NCI-H146 treated with DMSO at 0.1 percent for 48 hours (cell line): ENCODE measurements around the gene OSGIN1.
A peak's percentile ranks its signal among the peaks of the same experiment; 100 is the strongest.

Experiments
- DNase-seq: peaks from one replicate; lab custom pipeline; 2025; ENCODE audit not compliant: unreplicated experiment; lab: John Stamatoyannopoulos, UW

The OSGIN1 gene

DNA sequence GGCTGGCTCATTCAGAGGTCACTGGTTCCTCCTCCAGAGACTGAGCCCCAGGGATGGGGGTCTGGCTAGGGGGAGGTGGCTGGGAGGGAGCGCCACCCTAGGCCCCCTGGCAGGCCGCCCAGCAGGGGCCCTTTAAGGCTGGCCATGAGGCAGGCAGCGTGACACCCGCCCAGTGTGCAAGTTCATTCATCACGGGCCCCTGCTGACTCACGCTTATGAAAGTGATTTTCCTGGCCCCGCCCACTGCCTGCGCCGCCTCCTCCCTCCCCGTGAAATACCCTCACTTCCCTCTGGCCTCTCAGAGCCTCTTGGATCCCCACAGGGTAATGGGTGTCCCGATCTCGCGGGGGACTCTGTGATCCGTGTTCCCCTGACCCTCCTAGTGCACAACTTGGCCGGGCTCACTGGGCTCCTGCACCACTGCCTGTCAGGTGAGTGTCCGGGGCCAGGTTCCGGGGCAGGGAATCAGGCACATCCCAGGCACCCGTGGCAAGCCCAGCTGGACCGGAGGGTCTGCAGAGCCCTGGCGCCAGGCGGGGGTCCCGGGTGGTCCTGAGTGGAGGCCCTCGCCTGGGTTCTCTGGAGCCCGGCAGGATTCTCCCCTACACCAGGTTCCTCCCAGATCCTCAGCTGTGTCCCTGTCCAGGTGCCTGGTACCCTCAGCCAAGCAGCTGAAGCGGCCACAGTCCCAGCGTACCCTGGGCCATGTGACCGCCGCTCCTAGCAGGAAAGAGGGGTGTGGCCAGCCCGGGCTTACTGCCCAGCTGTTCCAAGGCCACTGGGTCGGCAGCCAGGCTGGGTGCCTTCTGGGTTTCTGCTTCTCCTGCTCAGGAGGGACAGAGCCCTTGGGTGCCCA is at the start of gene OSGIN1:
OSGIN1 (plus strand) TSS at position 301 of the 856 bp plus-strand sequence. CDS start 4,432 bp downstream, outside the sequence.
- peak; percentile 32 for DNase-seq

DNA sequence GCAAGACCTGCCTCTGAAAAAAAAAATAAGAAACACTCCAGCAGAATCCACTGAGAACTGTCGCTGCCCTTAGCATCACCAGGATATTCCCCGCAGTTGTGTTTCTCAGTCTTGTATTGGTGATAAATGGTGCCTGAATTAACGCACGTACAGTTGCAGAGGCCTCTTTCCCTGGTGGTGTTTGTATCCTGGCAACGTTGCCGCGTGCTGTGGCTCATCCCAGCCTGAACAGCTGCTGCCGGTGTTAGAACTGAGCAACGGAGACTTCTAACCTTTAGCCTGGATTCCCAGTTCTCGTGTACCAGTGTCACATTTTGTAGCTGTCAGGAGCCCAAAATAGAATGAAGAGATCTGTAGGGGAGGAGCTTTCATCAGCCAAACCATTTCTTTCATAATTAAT is 49.3 kb upstream of the OSGIN1 start:
- no peak for DNase-seq

DNA sequence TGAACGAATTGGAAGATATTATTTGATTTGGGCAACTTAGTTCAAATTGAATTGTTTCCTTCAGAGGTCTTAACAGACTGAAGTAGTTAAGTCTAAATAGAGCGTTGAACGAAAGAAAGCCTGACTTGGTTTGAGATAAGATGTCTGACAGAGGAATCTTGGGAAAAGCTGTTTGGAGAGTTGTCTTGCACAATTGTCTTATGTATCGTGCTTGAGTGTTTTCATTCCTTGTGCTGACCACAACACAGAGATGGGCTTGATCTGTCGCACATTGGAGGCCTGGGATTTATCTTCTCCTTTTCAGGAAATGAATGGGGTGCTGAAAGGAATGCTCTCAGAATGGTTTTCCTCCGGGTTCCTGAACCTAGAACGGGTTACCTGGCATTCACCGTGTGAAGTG is 46.4 kb upstream of the OSGIN1 start:
- no peak for DNase-seq

- no peak for DNase-seq
Observed at GRCh38 chr16:83907111-83907510, 45.9 kb upstream of the OSGIN1 start.

- DNase-seq = no peak
Observed at GRCh38 chr16:83907631-83908250, 45.3 kb upstream of the OSGIN1 start.

- DNase-seq = no peak
Observed at GRCh38 chr16:83908798-83909197, 44.2 kb upstream of the OSGIN1 start.

- DNase-seq = no peak
Observed at GRCh38 chr16:83911290-83911689, 41.8 kb upstream of the OSGIN1 start.

DNA sequence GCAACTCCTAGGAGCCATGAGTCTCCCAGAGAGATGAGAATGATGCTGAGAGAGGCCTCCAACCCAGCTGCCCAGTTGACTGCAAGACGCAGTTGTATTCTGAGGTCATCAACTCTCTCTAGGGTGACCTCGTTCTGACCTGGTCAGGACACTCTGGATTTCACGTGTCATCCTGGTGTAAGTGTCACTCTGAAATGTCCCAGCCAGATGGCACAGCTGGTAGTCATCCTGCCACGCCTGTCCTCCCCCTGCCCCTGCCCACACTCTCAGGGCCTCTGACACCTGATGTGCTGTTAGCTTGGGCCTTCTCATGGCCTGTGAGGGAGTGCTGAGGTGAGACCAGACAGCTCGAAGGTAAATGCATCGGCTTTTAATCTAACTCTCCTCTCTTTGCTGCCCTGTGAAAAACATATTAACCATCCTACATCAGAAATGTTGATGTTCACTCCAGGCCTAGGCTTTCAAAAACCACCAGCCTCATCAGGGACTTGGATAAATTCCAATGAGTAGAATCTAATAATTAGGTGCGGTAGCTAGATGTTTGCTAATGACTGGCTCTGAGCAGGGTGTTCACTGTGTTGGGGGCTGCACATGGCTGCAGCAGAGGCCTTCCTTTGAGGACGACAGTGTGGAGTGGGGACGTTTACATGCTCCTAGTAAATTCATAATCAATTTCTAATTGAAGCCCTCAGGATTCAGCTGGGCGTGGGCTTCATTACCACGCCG is 40.4 kb upstream of the OSGIN1 start:
- no peak for DNase-seq

DNA sequence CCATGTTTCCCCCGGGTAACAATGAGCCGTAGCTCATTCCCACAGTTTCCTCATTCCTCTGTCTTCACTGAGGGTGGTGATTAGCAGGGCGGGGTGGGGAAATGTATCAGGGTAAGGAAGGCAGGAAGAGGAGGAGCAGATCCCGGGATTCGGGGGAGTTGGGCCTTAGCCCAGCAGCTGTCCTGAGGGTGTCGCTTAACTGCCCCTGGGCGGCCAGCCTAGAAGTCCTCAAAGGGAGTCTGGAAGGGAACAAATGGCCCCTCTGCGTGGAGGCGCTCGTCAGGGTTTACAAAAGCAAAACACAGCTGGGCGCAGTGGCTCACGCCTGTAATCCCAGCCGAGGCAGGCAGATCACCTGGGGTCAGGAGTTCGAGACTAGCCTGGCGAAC is 39.8 kb upstream of the OSGIN1 start:
- DNase-seq = no peak

GRCh38 chr16:83914091-83914710 is 38.8 kb upstream of the OSGIN1 start:
- DNase-seq = no peak

GRCh38 chr16:83915081-83915480 is 38.0 kb upstream of the OSGIN1 start:
- no peak for DNase-seq

DNA sequence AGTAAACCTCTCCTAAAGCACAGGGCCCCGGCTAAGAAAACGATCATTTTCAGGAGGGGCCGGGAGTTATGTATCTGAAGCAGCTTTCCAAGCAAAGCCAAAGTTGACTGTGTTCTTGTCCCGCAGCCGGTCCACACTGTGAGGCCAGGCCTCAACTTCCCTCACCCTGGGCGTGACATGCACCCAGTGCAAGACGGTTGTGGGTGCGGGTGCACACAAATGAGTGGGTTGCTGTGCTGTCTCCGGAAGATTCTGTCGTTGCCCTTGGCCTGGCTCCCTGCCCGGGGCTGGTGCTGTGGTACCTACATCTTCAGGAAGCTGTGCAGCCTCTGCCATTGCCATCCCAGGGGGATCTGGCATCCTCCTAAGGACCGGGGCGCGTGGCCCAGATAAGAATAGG is 37.5 kb upstream of the OSGIN1 start:
- no peak for DNase-seq

DNA sequence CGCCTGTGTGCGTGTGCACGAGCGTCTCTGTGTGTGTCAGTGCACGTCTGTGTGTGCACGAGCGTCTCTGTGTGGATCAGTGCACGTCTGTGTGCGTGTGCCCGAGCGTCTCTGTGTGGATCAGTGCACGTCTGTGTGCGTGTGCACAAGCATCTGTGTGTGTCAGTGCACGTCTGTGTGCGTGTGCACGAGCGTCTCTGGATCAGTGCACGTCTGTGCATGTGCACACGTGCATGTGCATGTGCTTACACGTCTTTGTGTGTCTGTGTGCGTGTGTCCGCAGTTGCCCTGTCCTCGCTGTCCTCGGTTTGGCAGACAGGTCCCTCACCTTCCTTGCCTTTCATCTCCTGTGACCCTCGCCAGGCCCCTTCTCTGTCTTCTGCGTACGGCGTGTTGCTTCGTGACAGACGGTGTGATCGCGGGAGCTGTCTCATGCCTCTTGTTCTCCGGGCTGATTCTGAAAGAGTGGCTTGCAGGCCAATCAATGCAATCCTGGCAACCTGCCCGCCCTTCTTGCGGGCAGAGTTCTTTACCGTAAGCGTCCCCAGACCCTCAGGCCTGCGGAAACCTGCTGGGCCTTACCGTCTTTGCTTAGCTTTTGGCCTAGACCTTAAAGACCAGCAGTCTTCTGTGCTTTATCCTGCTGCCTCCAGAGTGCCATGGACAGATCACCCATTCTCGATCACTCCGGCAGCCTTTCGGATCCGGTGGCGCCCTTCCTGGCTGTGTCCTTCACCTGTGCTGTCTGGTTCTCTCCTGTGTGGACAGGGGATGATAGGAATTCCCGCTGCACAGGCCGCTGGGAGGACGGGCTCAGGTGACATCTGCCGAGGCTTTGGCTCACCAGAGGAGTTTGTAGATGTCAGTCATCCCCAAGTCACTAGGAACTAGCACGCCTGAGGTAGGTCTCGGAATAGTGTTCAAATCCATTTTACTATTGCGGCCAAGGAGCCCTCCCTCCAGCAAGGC is 35.6 kb upstream of the OSGIN1 start:
- DNase-seq = no peak

GRCh38 chr16:83920894-83921491 is 32.0 kb upstream of the OSGIN1 start:
- DNase-seq = no peak

DNA sequence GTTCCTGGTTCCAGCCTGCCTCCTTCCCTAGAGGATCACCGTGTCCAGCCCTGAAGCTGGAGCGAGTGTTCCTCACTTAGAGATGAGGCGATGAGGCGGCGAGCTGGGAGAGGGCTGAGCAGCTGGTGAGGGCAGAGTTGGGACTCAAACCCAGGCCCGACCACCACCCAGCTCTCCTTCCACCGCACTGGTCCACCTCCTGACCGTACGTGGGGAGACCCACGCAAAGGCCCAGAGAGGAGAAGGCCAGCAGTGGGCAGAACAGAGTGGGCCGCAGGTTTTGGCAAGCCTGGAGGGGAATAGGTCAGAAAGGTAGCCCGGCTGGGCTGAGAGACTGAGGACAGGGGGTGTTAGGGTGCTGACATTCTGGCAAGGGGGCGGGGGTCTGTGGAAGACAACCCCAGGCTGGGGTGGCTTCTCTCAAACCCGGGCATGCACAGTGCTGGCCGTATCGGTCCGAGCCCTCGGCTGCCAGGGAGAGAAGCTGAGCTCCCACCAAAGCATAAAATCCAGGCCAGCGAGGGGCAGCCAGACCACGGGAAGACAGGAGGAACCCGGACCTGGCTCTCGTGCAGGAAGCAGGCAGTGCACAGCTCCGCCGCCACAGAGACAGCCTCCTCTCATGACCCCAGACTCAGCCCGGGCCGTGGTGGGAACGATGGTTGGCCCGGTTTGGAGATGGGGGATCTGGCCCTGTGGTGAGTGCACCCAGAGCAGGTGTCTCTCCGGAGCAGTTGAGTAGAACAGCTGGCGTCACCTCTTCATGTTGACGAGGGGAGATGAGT is 29.3 kb upstream of the OSGIN1 start:
- DNase-seq = no peak

GRCh38 chr16:83924686-83925085 is 28.4 kb upstream of the OSGIN1 start:
- no peak for DNase-seq

- DNase-seq = no peak
Observed at GRCh38 chr16:83925095-83925905, 27.7 kb upstream of the OSGIN1 start.
